GM19193 (cell line): ENCODE data around the gene PDGFRB.

Source experiments
- POLR2A ChIP-seq: IDR thresholded peaks from 4 replicates; pipeline ENCODE4 v1.6.1; 2011; ENCODE audit not compliant: insufficient read depth, insufficient read length; ENCODE audit errors: extremely low read depth

PDGFRB gene

GRCh38 chr5:150075233-150075632, 80.4 kb downstream of the PDGFRB start:
- no peak for TF ChIP-seq POLR2A

- TF ChIP-seq POLR2A = no peak
These were observed 82.0 kb downstream of the PDGFRB start for GRCh38 chr5:150073677-150074076.

- TF ChIP-seq POLR2A = no peak
These were observed 82.5 kb downstream of the PDGFRB start for GRCh38 chr5:150073086-150073625.

GRCh38 chr5:150070821-150071220, 84.8 kb downstream of the PDGFRB start:
- TF ChIP-seq POLR2A = no peak

DNA sequence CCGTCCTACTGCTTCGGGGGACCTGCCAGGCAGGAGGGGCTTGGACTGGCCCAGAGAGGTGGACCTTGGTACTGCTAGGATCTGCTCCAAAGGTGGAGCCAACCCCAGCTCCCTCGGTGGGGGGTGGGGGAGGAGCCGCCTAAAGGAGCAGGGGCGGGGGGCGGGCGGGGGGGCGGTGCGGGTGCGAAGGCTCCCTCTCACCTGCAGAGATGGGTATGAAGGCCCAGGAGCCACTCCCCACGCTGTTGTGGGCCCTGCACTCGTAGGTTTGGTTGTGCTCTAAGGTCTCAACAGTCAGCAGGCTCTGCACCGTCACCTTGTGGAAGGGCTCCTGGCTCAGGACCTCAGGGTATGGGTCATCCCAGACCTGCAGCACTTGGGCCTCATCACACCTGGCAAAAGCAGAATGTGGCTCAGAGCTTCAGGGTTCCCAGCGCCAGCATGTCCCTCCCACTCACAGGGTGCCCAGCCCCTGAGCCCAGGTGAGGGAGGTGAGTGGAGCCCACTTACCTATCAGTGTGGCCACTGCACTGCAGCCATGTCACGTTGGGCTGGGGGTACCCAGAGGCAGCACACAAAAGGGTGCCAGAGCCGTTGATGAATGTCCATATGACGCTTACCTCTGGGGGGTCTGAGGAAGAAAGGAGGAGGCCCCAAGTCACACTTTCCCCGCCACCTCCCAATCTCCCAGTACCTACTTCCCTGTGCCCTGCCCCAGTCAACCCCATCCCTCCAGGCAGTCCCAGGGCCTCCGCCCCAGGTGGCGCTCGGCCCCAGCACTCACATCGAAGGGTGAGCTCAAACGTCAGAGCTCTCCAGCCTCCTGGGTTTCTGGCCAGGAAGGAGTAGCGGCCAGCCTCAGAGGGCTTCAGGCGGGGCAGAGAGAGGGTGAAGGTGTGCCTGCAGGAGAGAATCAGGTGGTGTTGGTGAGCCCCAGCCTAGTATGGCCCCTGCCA, 85.7 kb downstream of the PDGFRB start:
- TF ChIP-seq POLR2A = no peak

DNA sequence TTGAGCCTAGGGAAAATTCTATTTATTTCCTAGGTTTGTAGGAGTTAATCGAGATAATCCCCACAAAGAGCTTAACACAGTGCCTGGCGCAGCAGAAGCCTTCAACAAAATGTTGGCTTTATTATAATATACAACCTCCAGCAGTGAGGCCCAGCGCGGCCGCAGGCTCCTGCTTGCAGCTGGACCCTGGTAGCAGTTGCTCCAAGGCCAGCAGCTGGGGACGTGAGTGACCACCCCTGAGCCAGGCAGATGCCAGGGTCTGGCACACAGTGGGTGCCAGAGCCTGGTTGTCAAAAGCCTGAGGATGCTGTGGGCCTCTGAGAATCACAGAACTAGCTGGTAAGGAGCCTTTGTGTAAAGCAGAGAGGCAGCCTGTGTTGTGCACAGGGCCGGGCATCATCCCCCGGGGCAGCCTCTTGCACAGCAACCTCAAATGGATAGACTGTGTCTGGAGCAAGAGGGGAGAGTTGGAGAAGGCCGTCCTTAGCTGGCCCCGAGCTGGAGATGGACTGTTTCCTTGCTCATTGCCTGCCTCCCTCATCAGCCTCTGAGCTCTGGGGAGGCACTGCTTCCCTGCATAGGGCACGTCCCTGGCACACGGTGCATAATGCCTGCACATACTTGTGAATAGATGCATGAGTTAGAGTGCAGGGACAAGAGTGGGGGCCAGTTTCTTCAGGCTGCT, 86.5 kb downstream of the PDGFRB start:
- no peak for TF ChIP-seq POLR2A

- no peak for TF ChIP-seq POLR2A
These were observed 87.2 kb downstream of the PDGFRB start for GRCh38 chr5:150068472-150068871.

- no peak for TF ChIP-seq POLR2A
These were observed 87.6 kb downstream of the PDGFRB start for GRCh38 chr5:150068071-150068470.

DNA sequence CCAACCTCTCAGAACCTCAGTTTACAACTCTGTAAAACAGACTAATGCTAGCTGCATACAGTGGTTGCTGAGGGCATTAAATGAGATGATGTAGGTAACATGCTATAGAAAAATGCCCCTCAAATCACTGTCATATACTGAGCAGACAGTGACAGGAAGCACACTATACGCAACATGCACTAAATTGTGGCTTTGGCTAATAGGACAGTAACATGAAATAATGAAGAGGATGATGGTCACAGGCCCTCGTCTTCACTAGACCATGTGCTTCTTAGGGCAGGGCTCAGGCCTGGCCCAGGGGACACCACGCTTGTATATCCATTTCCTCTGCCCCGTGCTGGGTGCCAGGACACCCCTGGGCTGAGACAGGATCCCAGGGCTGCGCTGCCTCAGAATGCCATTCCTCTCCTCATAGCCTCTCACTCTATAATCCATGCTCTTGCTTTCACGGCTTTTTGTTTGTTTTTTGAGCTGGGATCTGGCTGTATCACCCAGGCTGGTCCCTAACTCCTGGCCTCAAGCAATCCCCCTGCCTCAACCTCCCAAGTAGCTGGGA, 88.2 kb downstream of the PDGFRB start:
- no peak for TF ChIP-seq POLR2A

DNA sequence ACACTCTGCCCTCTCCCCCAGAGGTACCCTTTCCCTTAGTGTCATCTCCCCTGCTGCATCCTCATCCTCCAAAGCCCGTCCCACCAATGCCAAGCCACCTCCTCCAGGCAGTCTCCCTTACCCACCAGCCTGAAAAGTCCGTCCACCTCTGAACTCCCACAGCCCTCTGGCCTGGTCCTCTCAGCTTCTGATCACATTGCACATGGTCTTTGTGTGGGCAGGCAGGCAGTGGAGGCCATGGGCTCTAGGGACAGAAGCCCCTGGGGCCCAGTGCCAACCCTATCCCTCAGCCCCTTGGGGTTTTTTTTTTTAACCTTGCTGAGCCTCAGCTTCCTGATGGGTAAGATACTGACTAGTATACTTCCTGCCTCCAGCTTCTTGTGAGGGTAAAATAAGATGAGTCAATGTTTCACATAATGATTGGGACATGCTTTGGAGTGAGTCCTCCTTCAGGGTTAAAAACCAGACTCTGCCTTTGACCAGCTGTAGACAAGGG, 88.7 kb downstream of the PDGFRB start:
- no peak for TF ChIP-seq POLR2A

DNA sequence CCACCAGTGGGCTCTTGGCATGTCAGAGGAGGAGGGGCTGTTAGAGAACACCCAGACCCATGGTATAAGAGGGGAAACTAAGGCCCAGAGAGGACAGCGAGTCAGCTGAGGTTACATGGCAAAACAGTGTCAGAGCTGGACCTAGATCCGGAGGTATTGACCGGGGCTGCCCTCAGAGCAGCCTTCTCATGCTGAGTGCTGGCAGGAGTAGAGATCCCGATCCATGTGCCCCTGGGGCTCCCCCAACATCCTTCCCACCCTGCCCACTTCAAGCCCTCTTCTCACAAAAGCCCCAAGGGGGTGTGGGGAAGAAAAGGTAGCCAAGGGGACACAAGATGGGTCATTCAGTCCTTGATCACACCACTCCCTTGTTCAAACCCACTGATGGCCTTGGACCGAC, 89.2 kb downstream of the PDGFRB start:
- no peak for TF ChIP-seq POLR2A

DNA sequence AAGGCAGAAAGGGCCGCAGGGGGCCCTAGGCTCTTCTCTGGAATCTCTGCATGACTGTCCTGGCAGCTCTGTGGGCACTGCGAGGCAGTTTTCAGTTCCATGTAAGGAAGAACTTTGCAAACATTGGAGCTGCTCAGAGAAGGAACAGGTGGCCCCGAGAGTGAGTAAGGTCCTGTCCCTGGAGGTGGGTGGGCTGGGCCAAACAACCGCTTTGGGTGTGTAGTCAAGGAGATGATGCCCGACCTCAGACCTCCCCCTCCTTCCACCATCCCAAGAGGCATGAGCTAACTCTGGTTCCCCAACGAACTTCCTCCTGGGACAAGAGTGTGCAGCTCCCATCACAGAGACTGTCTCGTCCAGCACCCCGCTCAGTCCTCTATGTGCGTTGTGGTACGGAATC, 89.8 kb downstream of the PDGFRB start:
- no peak for TF ChIP-seq POLR2A

DNA sequence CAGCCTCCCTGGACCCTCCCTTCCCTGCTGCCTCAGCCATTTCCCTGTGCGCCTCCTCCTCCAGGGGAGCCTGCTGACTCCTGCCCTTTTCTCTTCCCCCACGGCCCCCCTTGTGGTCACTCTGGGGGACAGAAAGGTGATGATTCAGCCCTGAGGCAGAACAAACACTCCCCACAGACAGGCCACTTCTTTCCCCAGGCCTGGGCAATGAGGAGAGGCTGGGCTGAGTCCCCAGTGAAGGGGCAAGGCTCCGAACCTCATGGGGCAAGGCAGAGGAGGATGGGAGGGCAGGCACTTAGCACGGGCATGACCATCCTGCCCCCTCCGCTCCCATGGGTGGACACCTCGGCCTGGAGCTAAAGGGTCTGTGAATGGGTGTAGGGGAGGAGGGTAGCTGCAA, 90.3 kb downstream of the PDGFRB start:
- TF ChIP-seq POLR2A = no peak

- TF ChIP-seq POLR2A = no peak
These were observed 90.9 kb downstream of the PDGFRB start for GRCh38 chr5:150064681-150065220.
